DMS53 (cell line): Measurements from ENCODE around the gene ASB6.
A peak's percentile ranks its signal among the peaks of the same experiment; 100 is the strongest.

ENCODE experiments used
- DNase-seq: peaks from one replicate; lab custom pipeline; 2025; lab: John Stamatoyannopoulos, UW

ASB6 gene, protein sequence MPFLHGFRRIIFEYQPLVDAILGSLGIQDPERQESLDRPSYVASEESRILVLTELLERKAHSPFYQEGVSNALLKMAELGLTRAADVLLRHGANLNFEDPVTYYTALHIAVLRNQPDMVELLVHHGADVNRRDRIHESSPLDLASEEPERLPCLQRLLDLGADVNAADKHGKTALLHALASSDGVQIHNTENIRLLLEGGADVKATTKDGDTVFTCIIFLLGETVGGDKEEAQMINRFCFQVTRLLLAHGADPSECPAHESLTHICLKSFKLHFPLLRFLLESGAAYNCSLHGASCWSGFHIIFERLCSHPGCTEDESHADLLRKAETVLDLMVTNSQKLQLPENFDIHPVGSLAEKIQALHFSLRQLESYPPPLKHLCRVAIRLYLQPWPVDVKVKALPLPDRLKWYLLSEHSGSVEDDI

GRCh38 chr9:129641750-129642585 is at the start of gene ASB6:
TSS of gene ASB6 (minus strand) at chr9:129642151. CDS start at chr9:129641999, 152 bp downstream.
- DNase-seq: peak; percentile 97

DNA sequence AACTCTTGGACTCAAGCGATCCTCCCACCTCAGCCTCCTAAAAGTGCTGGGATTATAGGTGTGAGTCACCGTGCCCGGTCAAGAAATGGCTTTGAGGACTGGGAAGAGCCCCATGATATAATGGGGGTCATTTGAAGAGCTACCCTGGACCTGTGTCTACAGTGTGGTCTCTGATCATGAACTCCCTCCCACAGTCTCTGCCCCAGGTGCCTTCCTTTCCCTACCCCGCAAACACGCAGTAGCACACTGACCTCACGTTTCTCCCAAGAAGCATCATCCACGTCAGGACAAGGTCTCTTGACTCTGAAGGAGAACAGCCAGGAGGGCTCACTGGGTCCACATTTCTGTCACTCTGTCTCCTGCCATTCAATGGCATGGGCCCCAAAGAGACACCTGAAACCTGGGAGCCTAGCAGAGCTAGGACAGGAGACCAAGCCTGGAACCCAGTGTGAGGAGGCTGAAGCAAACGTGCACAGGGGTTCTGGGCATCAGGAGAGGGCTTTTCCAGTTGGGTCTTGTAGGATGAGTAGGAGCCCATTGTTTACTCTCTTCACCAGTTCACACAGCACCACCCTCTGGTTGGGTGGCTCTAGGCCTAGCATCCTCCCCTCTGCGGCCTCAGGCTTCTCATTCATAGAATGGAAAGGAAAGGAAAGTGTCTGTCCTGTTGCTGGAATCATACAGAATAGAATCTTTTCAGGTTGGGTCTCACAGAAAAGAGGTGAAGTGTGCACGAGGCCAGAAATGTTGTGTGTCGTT is 46.5 kb upstream of the ASB6 start:
- DNase-seq: no peak

- peak; percentile 54 for DNase-seq
Observed at GRCh38 chr9:129687391-129687790, 45.4 kb upstream of the ASB6 start.

- DNase-seq: no peak
Observed at GRCh38 chr9:129686736-129687135, 44.8 kb upstream of the ASB6 start.

DNA sequence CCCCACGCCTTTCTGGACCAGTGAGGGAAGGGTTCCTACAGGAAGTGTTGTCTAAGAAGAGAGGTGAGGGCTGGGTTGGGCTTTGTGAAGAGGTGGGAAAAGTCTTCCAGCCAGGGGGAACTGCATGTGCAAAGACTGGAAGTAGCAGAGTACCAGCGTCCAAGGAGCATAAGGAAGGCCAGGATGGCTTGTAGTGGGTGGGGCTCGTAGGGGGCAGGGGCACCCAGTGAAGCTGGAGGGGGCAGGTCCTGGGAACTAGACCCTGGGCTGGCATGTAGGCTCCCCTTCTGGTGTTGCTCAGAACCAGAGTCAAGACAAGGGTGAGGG is 43.9 kb upstream of the ASB6 start:
- DNase-seq: no peak

GRCh38 chr9:129685220-129685932 is 43.4 kb upstream of the ASB6 start:
- peak; percentile 53 for DNase-seq

DNA sequence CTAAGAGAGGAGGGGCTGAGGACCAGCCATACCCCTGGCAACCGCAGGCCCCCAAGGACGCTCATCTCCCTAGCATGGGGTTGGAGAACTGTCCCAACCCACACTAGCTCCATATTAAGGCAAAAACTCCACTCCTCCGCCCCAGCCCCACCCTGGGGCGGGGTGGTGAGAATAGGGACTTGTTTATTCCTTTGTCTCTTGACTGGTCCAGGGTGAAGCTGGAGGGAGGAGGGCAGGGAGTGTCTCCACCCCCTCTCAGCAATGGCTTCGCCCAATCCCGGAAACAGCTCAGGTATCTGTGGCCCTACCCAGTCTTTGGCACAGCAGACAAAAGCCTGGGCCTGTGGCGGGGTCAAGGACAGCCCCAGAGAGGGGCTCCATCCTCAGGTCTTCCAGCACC is 40.4 kb upstream of the ASB6 start:
- DNase-seq: no peak

DNA sequence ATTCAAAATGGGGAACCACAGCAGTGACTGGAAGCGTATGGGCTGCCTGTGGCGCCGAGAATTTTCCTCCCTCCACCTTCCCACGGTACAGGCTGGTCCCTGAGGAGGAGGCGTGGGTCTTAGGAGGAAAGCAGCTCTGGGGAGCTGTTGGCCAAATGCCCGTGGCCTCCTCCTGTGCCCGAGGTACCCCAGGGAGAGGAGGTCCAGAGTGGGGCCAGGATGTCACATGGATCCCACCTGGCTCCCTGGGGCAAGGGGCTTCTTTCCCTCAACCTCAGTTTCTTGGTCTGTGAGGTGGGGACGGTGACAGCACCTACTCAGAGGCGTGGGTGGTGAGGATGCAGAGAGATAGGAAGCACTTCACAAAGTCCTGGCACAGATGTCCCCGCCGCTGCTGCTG is 40.0 kb upstream of the ASB6 start:
- no peak for DNase-seq

- DNase-seq: no peak
Observed at GRCh38 chr9:129679537-129679936, 37.6 kb upstream of the ASB6 start.

GRCh38 chr9:129678844-129679243 is 36.9 kb upstream of the ASB6 start:
- no peak for DNase-seq

- no peak for DNase-seq
Observed at GRCh38 chr9:129677456-129677855, 35.5 kb upstream of the ASB6 start.

DNA sequence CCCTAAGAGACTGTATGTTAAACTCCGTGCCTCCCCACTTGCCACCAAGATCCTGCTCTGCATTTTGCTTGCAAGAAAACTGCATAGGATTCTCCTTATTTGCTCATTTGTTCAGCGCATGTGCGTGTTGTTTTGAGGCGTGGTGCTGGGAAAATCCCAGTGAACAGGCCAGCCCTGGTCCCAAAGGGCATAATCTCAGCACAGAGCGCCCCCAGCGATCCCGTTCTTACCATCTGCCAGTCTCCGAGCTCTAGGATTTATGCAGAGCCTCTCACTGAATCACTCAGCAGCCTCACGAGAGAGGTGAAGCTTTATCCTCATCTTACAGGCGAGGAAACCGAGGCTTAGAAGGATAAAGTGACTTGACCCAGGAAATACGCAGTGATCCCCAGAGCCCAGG is 35.0 kb upstream of the ASB6 start:
- peak; percentile 47 for DNase-seq

- no peak for DNase-seq
Observed at GRCh38 chr9:129676287-129676686, 34.3 kb upstream of the ASB6 start.

- no peak for DNase-seq
Observed at GRCh38 chr9:129675620-129676019, 33.7 kb upstream of the ASB6 start.

DNA sequence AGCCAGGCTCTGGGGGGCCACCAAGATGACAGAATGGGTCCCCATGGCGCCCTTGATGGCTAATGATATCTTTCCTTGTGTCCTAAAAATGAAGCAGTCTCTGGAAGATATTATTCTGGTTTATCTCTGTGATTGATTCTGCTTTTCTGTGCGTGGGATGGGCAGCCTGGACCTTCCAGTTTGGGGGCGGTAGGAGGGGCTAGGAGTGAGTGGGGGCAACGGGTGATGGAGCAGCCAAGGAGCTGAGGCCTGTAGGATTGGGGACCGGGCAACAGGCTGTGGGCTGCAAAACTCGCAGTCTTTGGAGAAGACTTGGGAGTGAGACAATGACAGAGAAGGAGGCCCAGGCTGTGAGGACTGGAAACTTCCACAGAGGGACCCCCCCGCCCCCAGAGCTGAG is 32.3 kb upstream of the ASB6 start:
- DNase-seq: no peak

DNA sequence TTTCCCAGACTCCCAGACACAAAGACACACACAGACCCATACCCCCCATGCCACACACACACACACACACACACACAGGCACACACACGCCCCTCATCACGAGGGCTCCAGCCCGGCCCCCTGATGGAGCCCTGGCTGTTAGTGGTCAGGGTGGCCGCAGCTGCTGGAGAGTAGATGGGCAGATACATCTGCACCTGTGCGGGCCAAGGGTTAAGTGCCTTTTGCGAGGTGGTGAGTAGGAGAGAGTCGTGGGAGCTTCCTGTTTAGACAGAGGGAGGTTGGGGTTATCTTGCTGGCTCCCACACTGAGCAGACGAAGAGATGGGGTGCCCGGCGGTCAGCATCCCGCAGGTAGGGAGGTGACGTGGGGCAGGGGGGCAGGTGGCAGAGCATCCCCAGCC is 31.7 kb upstream of the ASB6 start:
- DNase-seq: peak; percentile 20

DNA sequence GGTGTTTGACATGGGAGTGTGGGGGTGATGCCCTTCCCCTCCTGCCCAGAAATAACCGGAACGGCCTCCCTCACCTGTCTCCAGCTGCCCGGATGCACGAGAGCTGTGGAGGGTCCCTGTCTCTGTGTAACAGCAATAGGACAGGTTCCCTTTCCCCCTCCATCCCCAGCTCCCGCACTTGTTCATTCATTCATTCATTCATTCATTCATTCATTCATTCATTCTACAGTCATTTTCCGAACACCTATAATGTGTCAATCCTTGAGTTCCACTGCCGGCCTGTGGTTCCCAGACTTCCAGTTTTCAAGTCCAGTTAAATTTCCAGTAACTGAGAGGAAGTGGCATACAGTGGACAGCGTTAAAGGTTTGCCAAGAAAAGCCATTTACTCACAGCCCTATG is 30.8 kb upstream of the ASB6 start:
- DNase-seq: no peak

DNA sequence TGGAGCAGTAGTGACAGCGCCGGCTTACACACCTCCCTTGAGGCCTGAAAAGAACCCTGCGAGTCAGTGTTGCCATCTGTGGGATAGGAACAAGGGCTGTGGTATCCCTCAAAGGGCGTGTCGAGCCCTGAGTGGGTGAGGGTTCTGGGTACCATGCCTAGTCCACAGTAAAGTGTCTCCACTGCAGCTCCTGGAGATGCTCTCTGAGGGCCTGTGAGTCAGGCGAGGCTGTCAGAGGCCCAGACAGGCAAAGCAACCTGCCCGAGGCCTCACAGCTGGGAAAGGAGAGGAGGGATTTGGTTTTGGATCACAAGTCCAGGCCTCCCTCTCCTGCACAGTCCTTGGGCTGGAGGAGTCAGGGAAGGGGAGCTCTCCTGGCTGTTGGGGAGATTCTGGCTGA is 29.6 kb upstream of the ASB6 start:
- DNase-seq: no peak

DNA sequence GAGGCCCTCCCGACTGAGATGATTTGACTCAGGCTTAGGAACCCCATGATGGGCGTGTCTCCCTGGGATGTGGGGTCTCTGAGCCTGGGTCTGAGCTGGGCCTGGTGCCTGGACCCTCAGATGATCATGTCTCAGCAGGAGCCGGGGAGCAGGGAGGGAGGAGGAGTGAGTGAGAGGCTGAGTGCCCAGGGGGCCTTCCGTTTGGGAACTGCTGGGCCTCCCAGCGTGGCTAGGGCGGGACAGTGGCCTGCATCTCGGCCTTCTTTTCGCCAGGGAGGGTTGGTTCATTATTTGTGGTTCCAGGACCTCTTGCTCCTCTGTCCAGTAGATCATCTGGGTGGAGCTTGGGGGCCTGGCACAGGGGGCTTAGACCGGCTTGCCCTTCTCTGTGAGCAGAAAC is 29.1 kb upstream of the ASB6 start:
- DNase-seq: no peak

DNA sequence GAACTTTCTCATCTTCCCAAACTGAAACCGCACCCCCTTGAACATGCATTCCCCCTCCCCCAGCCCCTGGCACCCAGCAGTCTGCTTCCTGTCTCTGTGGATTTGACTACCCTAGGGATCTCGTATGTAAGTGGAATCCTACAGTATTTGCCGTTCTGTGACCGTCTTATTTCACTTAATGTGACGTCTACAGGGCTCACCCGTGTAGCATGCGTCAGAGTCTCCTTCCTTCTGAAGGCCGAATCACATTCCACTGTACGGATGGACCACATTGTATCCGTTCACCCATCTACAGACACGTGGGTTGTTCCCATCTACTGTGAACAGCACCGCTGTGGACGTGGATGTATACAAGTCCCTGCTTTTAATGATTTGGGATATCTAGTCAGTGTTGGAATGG is 28.0 kb upstream of the ASB6 start:
- DNase-seq: no peak

GRCh38 chr9:129669141-129669718 is 27.3 kb upstream of the ASB6 start:
- no peak for DNase-seq

GRCh38 chr9:129667850-129668249 is 25.9 kb upstream of the ASB6 start:
- DNase-seq: no peak
